Loucy (cell line): ENCODE results near the gene SUPT3H.

Source experiments
- EZH2phosphoT487 ChIP-seq: fragments of 200-600 bp; IDR thresholded peaks from 2 replicates; pipeline ENCODE4 v1.6.1; 2018; ENCODE audit warnings: antibody characterized with exemption, mild to moderate bottlenecking, moderate library complexity, borderline replicate concordance
- TF ChIP-seq, protein P1 (sequence below): fragments of 200-600 bp; sonication (generic); conservative IDR thresholded peaks from 2 replicates; pipeline ENCODE4 v1.5.1; 2014; ENCODE audit warnings: mild to moderate bottlenecking, antibody characterized with exemption, low read length

GRCh38 chr6:44837255-44837654 is 540.5 kb downstream of the SUPT3H start:
- TF ChIP-seq, protein P1, sequence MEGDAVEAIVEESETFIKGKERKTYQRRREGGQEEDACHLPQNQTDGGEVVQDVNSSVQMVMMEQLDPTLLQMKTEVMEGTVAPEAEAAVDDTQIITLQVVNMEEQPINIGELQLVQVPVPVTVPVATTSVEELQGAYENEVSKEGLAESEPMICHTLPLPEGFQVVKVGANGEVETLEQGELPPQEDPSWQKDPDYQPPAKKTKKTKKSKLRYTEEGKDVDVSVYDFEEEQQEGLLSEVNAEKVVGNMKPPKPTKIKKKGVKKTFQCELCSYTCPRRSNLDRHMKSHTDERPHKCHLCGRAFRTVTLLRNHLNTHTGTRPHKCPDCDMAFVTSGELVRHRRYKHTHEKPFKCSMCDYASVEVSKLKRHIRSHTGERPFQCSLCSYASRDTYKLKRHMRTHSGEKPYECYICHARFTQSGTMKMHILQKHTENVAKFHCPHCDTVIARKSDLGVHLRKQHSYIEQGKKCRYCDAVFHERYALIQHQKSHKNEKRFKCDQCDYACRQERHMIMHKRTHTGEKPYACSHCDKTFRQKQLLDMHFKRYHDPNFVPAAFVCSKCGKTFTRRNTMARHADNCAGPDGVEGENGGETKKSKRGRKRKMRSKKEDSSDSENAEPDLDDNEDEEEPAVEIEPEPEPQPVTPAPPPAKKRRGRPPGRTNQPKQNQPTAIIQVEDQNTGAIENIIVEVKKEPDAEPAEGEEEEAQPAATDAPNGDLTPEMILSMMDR: no peak
- TF ChIP-seq EZH2phosphoT487: no peak
